ENCODE results near the gene C1QTNF6.

Gene C1QTNF6

GRCh38 chr22:37209140-37209845 is 21.2 kb upstream of the C1QTNF6 start:
- TF ChIP-seq SPI1 (IDR thresholded peaks at IDR 0.05; ENCODE audit: low read depth, low read length) (no peak), POLR2A (IDR thresholded peaks at IDR 0.05; ENCODE audit: low read depth, low read length) (no peak), POU2F2 (IDR thresholded peaks at IDR 0.05; ENCODE audit: low read depth, low read length) (no peak), PAX5 (IDR thresholded peaks at IDR 0.05; ENCODE audit: insufficient read depth, low read length, severe bottlenecking) (no peak), POLR2AphosphoS5 (IDR thresholded peaks at IDR 0.05; ENCODE audit: low read depth, low read length) (no peak), TAF1 (IDR thresholded peaks at IDR 0.05; ENCODE audit: low read depth, low read length) (no peak)
- FAIRE-seq (no peak), DNase-seq (ENCODE audit: insufficient read length, low spot score) (no peak)

GRCh38 chr22:37208401-37209139 is 20.5 kb upstream of the C1QTNF6 start:
- no peak for DNase-seq (ENCODE audit: insufficient read length, low spot score)
- no peak for TF ChIP-seq POLR2A (IDR thresholded peaks at IDR 0.05; ENCODE audit: low read depth, low read length)
- TF ChIP-seq PAX5 (IDR thresholded peaks at IDR 0.05; ENCODE audit: insufficient read depth, low read length, severe bottlenecking) = no peak
- no peak for TF ChIP-seq POLR2AphosphoS5 (IDR thresholded peaks at IDR 0.05; ENCODE audit: low read depth, low read length)
- TF ChIP-seq TAF1 (IDR thresholded peaks at IDR 0.05; ENCODE audit: low read depth, low read length) = no peak
- no peak for TF ChIP-seq SPI1 (IDR thresholded peaks at IDR 0.05; ENCODE audit: low read depth, low read length)
- no peak for TF ChIP-seq POU2F2 (IDR thresholded peaks at IDR 0.05; ENCODE audit: low read depth, low read length)
- FAIRE-seq = no peak

GRCh38 chr22:37207981-37208380 is 19.9 kb upstream of the C1QTNF6 start:
- FAIRE-seq = no peak
- no peak for DNase-seq (ENCODE audit: insufficient read length, low spot score)
- TF ChIP-seq TAF1 (IDR thresholded peaks at IDR 0.05; ENCODE audit: low read depth, low read length) (no peak), SPI1 (IDR thresholded peaks at IDR 0.05; ENCODE audit: low read depth, low read length) (no peak), POLR2AphosphoS5 (IDR thresholded peaks at IDR 0.05; ENCODE audit: low read depth, low read length) (no peak), POU2F2 (IDR thresholded peaks at IDR 0.05; ENCODE audit: low read depth, low read length) (no peak), PAX5 (IDR thresholded peaks at IDR 0.05; ENCODE audit: insufficient read depth, low read length, severe bottlenecking) (no peak), POLR2A (IDR thresholded peaks at IDR 0.05; ENCODE audit: low read depth, low read length) (no peak)

GRCh38 chr22:37206841-37207821 is 19.1 kb upstream of the C1QTNF6 start:
- FAIRE-seq (no peak), DNase-seq (ENCODE audit: insufficient read length, low spot score) (no peak)
- TF ChIP-seq TAF1 (IDR thresholded peaks at IDR 0.05; ENCODE audit: low read depth, low read length) = no peak

- DNase-seq (ENCODE audit: insufficient read length, low spot score) (no peak), FAIRE-seq (no peak)
- TF ChIP-seq TAF1 (IDR thresholded peaks at IDR 0.05; ENCODE audit: low read depth, low read length) (no peak), SPI1 (IDR thresholded peaks at IDR 0.05; ENCODE audit: low read depth, low read length) (no peak), PAX5 (IDR thresholded peaks at IDR 0.05; ENCODE audit: insufficient read depth, low read length, severe bottlenecking) (no peak), POLR2AphosphoS5 (IDR thresholded peaks at IDR 0.05; ENCODE audit: low read depth, low read length) (no peak), POU2F2 (IDR thresholded peaks at IDR 0.05; ENCODE audit: low read depth, low read length) (no peak), POLR2A (IDR thresholded peaks at IDR 0.05; ENCODE audit: low read depth, low read length) (no peak)
These were observed 18.2 kb upstream of the C1QTNF6 start for GRCh38 chr22:37206118-37206840.

GRCh38 chr22:37205046-37205445 is 17.0 kb upstream of the C1QTNF6 start:
- DNase-seq (ENCODE audit: insufficient read length, low spot score) = no peak
- FAIRE-seq = no peak
- TF ChIP-seq TAF1 (IDR thresholded peaks at IDR 0.05; ENCODE audit: low read depth, low read length) (no peak), POLR2A (IDR thresholded peaks at IDR 0.05; ENCODE audit: low read depth, low read length) (no peak), POU2F2 (IDR thresholded peaks at IDR 0.05; ENCODE audit: low read depth, low read length) (no peak), PAX5 (IDR thresholded peaks at IDR 0.05; ENCODE audit: insufficient read depth, low read length, severe bottlenecking) (no peak), SPI1 (IDR thresholded peaks at IDR 0.05; ENCODE audit: low read depth, low read length) (no peak), POLR2AphosphoS5 (IDR thresholded peaks at IDR 0.05; ENCODE audit: low read depth, low read length) (no peak)

- TF ChIP-seq TAF1 (IDR thresholded peaks at IDR 0.05; ENCODE audit: low read depth, low read length) (no peak), POLR2A (IDR thresholded peaks at IDR 0.05; ENCODE audit: low read depth, low read length) (no peak), SPI1 (IDR thresholded peaks at IDR 0.05; ENCODE audit: low read depth, low read length) (no peak), POU2F2 (IDR thresholded peaks at IDR 0.05; ENCODE audit: low read depth, low read length) (no peak)
- FAIRE-seq (no peak), DNase-seq (ENCODE audit: insufficient read length, low spot score) (no peak)
These were observed 16.1 kb upstream of the C1QTNF6 start for GRCh38 chr22:37204045-37204655.

- TF ChIP-seq TAF1 (IDR thresholded peaks at IDR 0.05; ENCODE audit: low read depth, low read length) = no peak
- TF ChIP-seq POLR2AphosphoS5 (IDR thresholded peaks at IDR 0.05; ENCODE audit: low read depth, low read length) = no peak
- no peak for TF ChIP-seq PAX5 (IDR thresholded peaks at IDR 0.05; ENCODE audit: insufficient read depth, low read length, severe bottlenecking)
- no peak for TF ChIP-seq POU2F2 (IDR thresholded peaks at IDR 0.05; ENCODE audit: low read depth, low read length)
- no peak for TF ChIP-seq SPI1 (IDR thresholded peaks at IDR 0.05; ENCODE audit: low read depth, low read length)
- TF ChIP-seq POLR2A (IDR thresholded peaks at IDR 0.05; ENCODE audit: low read depth, low read length) = no peak
- DNase-seq (ENCODE audit: insufficient read length, low spot score) (no peak), FAIRE-seq (peak; percentile 66)
These were observed 15.5 kb upstream of the C1QTNF6 start for GRCh38 chr22:37203354-37204044.
